HG02642 (cell line): Measurements from ENCODE around the gene ACVR2B.
"Not testable (repeated sequence)": the region's sequence is repeated elsewhere in the genome, so short reads cannot be mapped to it uniquely, and the experiment has no call there.

Experiments
- ATAC-seq: cut with Tn5 transposase; IDR thresholded peaks from one replicate; pipeline ENCODE4 v1.9.1; 2021; ENCODE audit warnings: mild to moderate bottlenecking; ENCODE audit not compliant: unreplicated experiment, poor library complexity

ACVR2B gene

GRCh38 chr3:38453075-38453912 is at the start of gene ACVR2B:
Gene ACVR2B (plus strand): TSS chr3:38453890. CDS start chr3:38454323, 433 bp downstream.
- peak; percentile 63 for ATAC-seq

GRCh38 chr3:38404286-38404685 is 49.4 kb upstream of the ACVR2B start:
- ATAC-seq = no peak

GRCh38 chr3:38411591-38411990 is 42.1 kb upstream of the ACVR2B start:
- ATAC-seq = no peak

- ATAC-seq = not testable (repeated sequence)
Measured at GRCh38 chr3:38420758-38421157, 32.9 kb upstream of the ACVR2B start.

GRCh38 chr3:38421679-38422336 is 31.9 kb upstream of the ACVR2B start:
- no peak for ATAC-seq

- not testable (repeated sequence) for ATAC-seq
Measured at GRCh38 chr3:38426798-38427426, 26.8 kb upstream of the ACVR2B start.

GRCh38 chr3:38432871-38433658 is 20.6 kb upstream of the ACVR2B start:
- not testable (repeated sequence) for ATAC-seq

GRCh38 chr3:38433661-38434060 is 20.0 kb upstream of the ACVR2B start:
- ATAC-seq = not testable (repeated sequence)

GRCh38 chr3:38438436-38439069 is 15.1 kb upstream of the ACVR2B start:
- ATAC-seq = not testable (repeated sequence)

- not testable (repeated sequence) for ATAC-seq
Measured at GRCh38 chr3:38443205-38443604, 10.5 kb upstream of the ACVR2B start.

GRCh38 chr3:38446085-38446686 is 7.5 kb upstream of the ACVR2B start:
- ATAC-seq = no peak

GRCh38 chr3:38446812-38447211 is 6.9 kb upstream of the ACVR2B start:
- no peak for ATAC-seq

GRCh38 chr3:38450853-38451252 is 2.8 kb upstream of the ACVR2B start:
- ATAC-seq = no peak

- peak; percentile 17 for ATAC-seq
Measured at GRCh38 chr3:38453913-38454177, 155 bp downstream of the ACVR2B start.

- ATAC-seq = peak; percentile 33
Measured at GRCh38 chr3:38454178-38454883, 641 bp downstream of the ACVR2B start.

GRCh38 chr3:38454884-38455638 is 1.4 kb downstream of the ACVR2B start:
- ATAC-seq = peak; percentile 37

GRCh38 chr3:38455639-38456430 is 2.1 kb downstream of the ACVR2B start:
- ATAC-seq = peak; percentile 9
